K562 (cell line): ENCODE data around the gene SELENOI. TPM values are rescaled to one million over a fixed set of nuclear protein-coding genes. Genes with fewer than 3 reads are reported as not detected.

ENCODE experiments used
- ARNT ChIP-seq, 2 experiments: fragments of 450-650 bp; IDR thresholded peaks; 2 replicates each; pipeline ENCODE4 v1.6.1; 2016; ENCODE audit warnings: mild to moderate bottlenecking in 1 of 2
- ATF3 ChIP-seq, 2 experiments: fragments of 450-650 bp in 1 of 2; sonication (generic) in 1 of 2; formaldehyde crosslinking in 1 of 2; IDR thresholded peaks in 1 of 2; conservative IDR thresholded peaks in 1 of 2; 2 replicates each; pipeline versions ENCODE4 v1.6.1 to v1.8.1; 2016 to 2023; ENCODE audit warnings: mild to moderate bottlenecking in 2 of 2, moderate library complexity in 2 of 2, inconsistent platforms in 1 of 2, missing genetic modification reagents in 1 of 2
- BRD9 ChIP-seq: fragments of 450-650 bp; IDR thresholded peaks from 2 replicates; pipeline ENCODE4 v1.6.1; 2018; ENCODE audit warnings: low read depth; ENCODE audit not compliant: partially characterized antibody
- DACH1 ChIP-seq: fragments of 450-650 bp; IDR thresholded peaks from 2 replicates; pipeline ENCODE4 v1.6.1; 2018; ENCODE audit not compliant: partially characterized antibody
- EGR1 ChIP-seq: fragments of 450-650 bp; conservative IDR thresholded peaks from 2 replicates; pipeline ENCODE4 v1.6.1; 2017; ENCODE audit warnings: mild to moderate bottlenecking
- EHMT2 ChIP-seq: fragments of 450-650 bp; IDR thresholded peaks from 2 replicates; pipeline ENCODE4 v1.6.1; 2018; ENCODE audit warnings: antibody characterized with exemption
- MAX ChIP-seq: sonication (generic); formaldehyde crosslinking; IDR thresholded peaks from 2 replicates; pipeline ENCODE4 v1.9.0; 2022; ENCODE audit warnings: mild to moderate bottlenecking, missing genetic modification reagents
- MTA2 ChIP-seq: fragments of 450-650 bp; IDR thresholded peaks from 2 replicates; pipeline ENCODE4 v1.6.1; 2016; ENCODE audit warnings: low read depth
- NBN ChIP-seq: fragments of 450-650 bp; IDR thresholded peaks from 2 replicates; pipeline ENCODE4 v1.6.1; 2016; ENCODE audit warnings: low read depth, mild to moderate bottlenecking
- NFE2L1 ChIP-seq: fragments of 450-650 bp; IDR thresholded peaks from 2 replicates; pipeline ENCODE4 v1.6.1; 2016; ENCODE audit warnings: missing genetic modification characterization, low read depth, mild to moderate bottlenecking, missing compliant biosample characterization, moderate library complexity, borderline replicate concordance
- NFIX ChIP-seq: fragments of 250-450 bp; sonication (Bioruptor Pico); IDR thresholded peaks from 2 replicates; pipeline ENCODE4 v1.4.0; 2020; ENCODE audit warnings: low read depth, mild to moderate bottlenecking, moderate library complexity
- NR1H2 ChIP-seq: sonication (generic); formaldehyde crosslinking; IDR thresholded peaks from 2 replicates; pipeline ENCODE4 v1.4.0; 2020; ENCODE audit warnings: mild to moderate bottlenecking, missing genetic modification reagents
- RNF2 ChIP-seq: sonication (generic); IDR thresholded peaks from 2 replicates; pipeline ENCODE4 v1.6.1; 2016
- SMAD2 ChIP-seq: fragments of 150-350 bp; IDR thresholded peaks from 2 replicates; pipeline ENCODE4 v1.6.1; 2014; ENCODE audit warnings: low read depth, mild to moderate bottlenecking, low read length
- SP1 ChIP-seq: sonication (generic); formaldehyde crosslinking; IDR thresholded peaks from 2 replicates; pipeline ENCODE4 v1.8.1; 2022; ENCODE audit warnings: mild to moderate bottlenecking, missing genetic modification reagents
- U2AF2 ChIP-seq: fragments of 200-400 bp; formaldehyde crosslinking; optimal IDR thresholded peaks from 2 replicates; pipeline ENCODE3; 2017; ENCODE audit warnings: low read depth, mild to moderate bottlenecking, low read length
- ZNF12 ChIP-seq: sonication (generic); formaldehyde crosslinking; IDR thresholded peaks from 2 replicates; pipeline ENCODE4 v1.4.0; 2020; ENCODE audit warnings: mild to moderate bottlenecking, missing genetic modification reagents
- ZNF143 ChIP-seq: sonication (generic); formaldehyde crosslinking; IDR thresholded peaks from 2 replicates; pipeline ENCODE4 v1.9.0; 2022; ENCODE audit warnings: mild to moderate bottlenecking, missing genetic modification reagents
- ZNF217 ChIP-seq: sonication (generic); formaldehyde crosslinking; IDR thresholded peaks from 2 replicates; pipeline ENCODE4 v1.8.0; 2022; ENCODE audit warnings: mild to moderate bottlenecking, missing genetic modification reagents
- ZNF511 ChIP-seq: sonication (generic); formaldehyde crosslinking; IDR thresholded peaks from 2 replicates; pipeline ENCODE4 v1.8.0; 2022; ENCODE audit warnings: mild to moderate bottlenecking, missing genetic modification reagents
- ZSCAN32 ChIP-seq: fragments of 450-650 bp; formaldehyde crosslinking; IDR thresholded peaks from 2 replicates; pipeline ENCODE4 v1.4.0; 2020; ENCODE audit warnings: mild to moderate bottlenecking, moderate library complexity
- polyA plus RNA-seq, 8 experiments: library from polyadenylated mRNA; depleted of rRNA in 4 of 8; stranded (reverse) in 5 of 8; unstranded in 3 of 8; fragments of >200 nt; fragmentation: Nextera tagmentation in 2 of 8; fragmentation: Illumina TruSeq in 1 of 8; extraction: Ambion mirVana in 2 of 8; extraction: Trizol in 1 of 8; gene quantifications; 2 replicates each; pipeline versions ENCODE4 v1.2.1 to v1.2.3, GENCODE V29; 2011 to 2014; ENCODE audit warnings: inconsistent platforms in 1 of 8, missing spikeins in 1 of 8
- total RNA-seq, 7 experiments: library from RNA; depleted of rRNA in 6 of 7; stranded (reverse); fragments of >200 nt in 6 of 7; fragmentation: Illumina TruSeq in 2 of 7; extraction: Trizol in 2 of 7; gene quantifications; 2 replicates each; pipeline versions ENCODE4 v1.2.1 to v1.2.3, GENCODE V29; 2011 to 2021; ENCODE audit warnings: low replicate concordance in 1 of 7
- TF ChIP-seq, protein P1 (sequence below): fragments of 250-450 bp; sonication (Bioruptor Pico); IDR thresholded peaks from 2 replicates; pipeline ENCODE4 v1.5.0; 2021; ENCODE audit warnings: mild to moderate bottlenecking, borderline replicate concordance
- TF ChIP-seq, protein P2 (sequence below): IDR thresholded peaks from 2 replicates; pipeline ENCODE4 v1.6.1; 2014; ENCODE audit warnings: antibody characterized with exemption
- TF ChIP-seq, protein P3 (sequence below), 2 experiments: fragments of 250-450 bp in 1 of 2; fragments of 450-650 bp in 1 of 2; sonication (Bioruptor Pico) in 1 of 2; IDR thresholded peaks; 2 replicates each; pipeline versions ENCODE4 v1.6.1 to v1.8.0; 2016 to 2021; ENCODE audit warnings: mild to moderate bottlenecking in 2 of 2, moderate library complexity in 2 of 2, missing compliant biosample characterization in 1 of 2, missing genetic modification characterization in 1 of 2

SELENOI gene
- total and polyA plus RNA-seq, 9 of the 15 experiments (the other 6 are each of a cell fraction or from before 2014, with no cell fraction given) = 9.6 to 46.9 (median 24.4) TPM

- TF ChIP-seq, protein P1, sequence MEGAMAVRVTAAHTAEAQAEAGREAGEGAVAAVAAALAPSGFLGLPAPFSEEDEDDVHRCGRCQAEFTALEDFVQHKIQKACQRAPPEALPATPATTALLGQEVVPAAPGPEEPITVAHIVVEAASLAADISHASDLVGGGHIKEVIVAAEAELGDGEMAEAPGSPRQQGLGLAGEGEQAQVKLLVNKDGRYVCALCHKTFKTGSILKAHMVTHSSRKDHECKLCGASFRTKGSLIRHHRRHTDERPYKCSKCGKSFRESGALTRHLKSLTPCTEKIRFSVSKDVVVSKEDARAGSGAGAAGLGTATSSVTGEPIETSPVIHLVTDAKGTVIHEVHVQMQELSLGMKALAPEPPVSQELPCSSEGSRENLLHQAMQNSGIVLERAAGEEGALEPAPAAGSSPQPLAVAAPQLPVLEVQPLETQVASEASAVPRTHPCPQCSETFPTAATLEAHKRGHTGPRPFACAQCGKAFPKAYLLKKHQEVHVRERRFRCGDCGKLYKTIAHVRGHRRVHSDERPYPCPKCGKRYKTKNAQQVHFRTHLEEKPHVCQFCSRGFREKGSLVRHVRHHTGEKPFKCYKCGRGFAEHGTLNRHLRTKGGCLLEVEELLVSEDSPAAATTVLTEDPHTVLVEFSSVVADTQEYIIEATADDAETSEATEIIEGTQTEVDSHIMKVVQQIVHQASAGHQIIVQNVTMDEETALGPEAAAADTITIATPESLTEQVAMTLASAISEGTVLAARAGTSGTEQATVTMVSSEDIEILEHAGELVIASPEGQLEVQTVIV (CRISPR knock-in tag) = no peak
- no peak for TF ChIP-seq NFIX (CRISPR knock-in tag)
- TF ChIP-seq DACH1 = peak; percentile 76
- no peak for TF ChIP-seq ZNF12 (CRISPR knock-in tag)
- TF ChIP-seq U2AF2 = no peak
- TF ChIP-seq ZNF217 = no peak
- peak; percentile 19 to 51; a peak in 1 of 4 replicates for TF ChIP-seq ARNT (IDR thresholded peaks at IDR 0.05)
- no peak for TF ChIP-seq MAX (CRISPR knock-in tag)
- peak; percentile 70; the same call in 1 of the 2 replicates for TF ChIP-seq NBN
- TF ChIP-seq BRD9 = no peak
- TF ChIP-seq SMAD2 = no peak
- TF ChIP-seq, protein P2, sequence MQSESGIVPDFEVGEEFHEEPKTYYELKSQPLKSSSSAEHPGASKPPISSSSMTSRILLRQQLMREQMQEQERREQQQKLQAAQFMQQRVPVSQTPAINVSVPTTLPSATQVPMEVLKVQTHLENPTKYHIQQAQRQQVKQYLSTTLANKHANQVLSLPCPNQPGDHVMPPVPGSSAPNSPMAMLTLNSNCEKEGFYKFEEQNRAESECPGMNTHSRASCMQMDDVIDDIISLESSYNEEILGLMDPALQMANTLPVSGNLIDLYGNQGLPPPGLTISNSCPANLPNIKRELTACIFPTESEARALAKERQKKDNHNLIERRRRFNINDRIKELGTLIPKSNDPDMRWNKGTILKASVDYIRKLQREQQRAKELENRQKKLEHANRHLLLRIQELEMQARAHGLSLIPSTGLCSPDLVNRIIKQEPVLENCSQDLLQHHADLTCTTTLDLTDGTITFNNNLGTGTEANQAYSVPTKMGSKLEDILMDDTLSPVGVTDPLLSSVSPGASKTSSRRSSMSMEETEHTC = no peak
- peak; percentile 76 for TF ChIP-seq ATF3 (IDR thresholded peaks at IDR 0.05)
- no peak for TF ChIP-seq ATF3 (CRISPR knock-in tag; conservative IDR thresholded peaks at IDR 0.05)
- no peak for TF ChIP-seq NFE2L1 (tag)
- TF ChIP-seq ZSCAN32 (CRISPR knock-in tag) = no peak
- TF ChIP-seq ZNF143 (CRISPR knock-in tag) = no peak
- TF ChIP-seq, protein P3, sequence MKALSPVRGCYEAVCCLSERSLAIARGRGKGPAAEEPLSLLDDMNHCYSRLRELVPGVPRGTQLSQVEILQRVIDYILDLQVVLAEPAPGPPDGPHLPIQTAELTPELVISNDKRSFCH (CRISPR knock-in tag; IDR thresholded peaks at IDR 0.05) = no peak
- TF ChIP-seq, protein P3 (tag; IDR thresholded peaks at IDR 0.05) = no peak
- peak; percentile 64; the same call in 1 of the 2 replicates for TF ChIP-seq RNF2
- peak; percentile 42; the same call in 1 of the 2 replicates for TF ChIP-seq SP1 (CRISPR knock-in tag)
- no peak for TF ChIP-seq NR1H2 (CRISPR knock-in tag)
- TF ChIP-seq EGR1 = peak; percentile 93
- peak; percentile 33; the same call in 1 of the 2 replicates for TF ChIP-seq MTA2
- no peak for TF ChIP-seq EHMT2
- TF ChIP-seq ZNF511 (CRISPR knock-in tag) = no peak
These were observed 50.9 kb downstream of the SELENOI start (continued) for GRCh38 chr2:26396734-26397298.
